ENCODE data around the gene PDE2A. TPM values are rescaled to one million over a fixed set of nuclear protein-coding genes. Genes with fewer than 3 reads are reported as not detected.

The PDE2A gene
- total RNA-seq, 5 donors from 2014 or later (not counting 1 experiment from before 2014, with no cell fraction given) = 1.1 to 6.1 (median 1.7) TPM

GRCh38 chr11:72675221-72675620 lies 999 bp upstream of the PDE2A start:
- peaks cover 17 to 69% of the 10 kb centered on the region in 2 donors for H3K27me3 Mint-ChIP-seq
- Histone ChIP-seq H3K4me1 (ENCODE audit: control insufficient read depth in 1 of 2, extremely low read depth in 1 of 2, insufficient read depth in 2 of 2, low read length in 2 of 2) (peaks cover 0 to 15% of the 10 kb centered on the region in 2 experiments), H3K9me3 (no peaks in the 10 kb centered on the region), H3K27me3 (replicated peaks in 1 of 2; ENCODE audit: control insufficient read depth in 2 of 2, extremely low read depth in 1 of 2, insufficient read depth in 2 of 2, low read length in 1 of 2) (peaks cover 6 to 84% of the 10 kb centered on the region in 2 experiments), H3K36me3 (ENCODE audit: control insufficient read depth in 2 of 2, extremely low read depth in 1 of 2, insufficient read depth in 1 of 2, low read length in 1 of 2) (no peaks in the 10 kb centered on the region), H3K27ac (ENCODE audit: low read length) (no peak overlapping the region), H3K4me3 (ENCODE audit: control insufficient read depth in 1 of 2, extremely low read depth in 1 of 2, low read length in 1 of 2) (no peak overlapping the region)
- no peak for ATAC-seq (replicated peaks in 1 of 4)
- ChIA-PET POLR2A (interaction anchor here in 1 of 2 donors (0.5 kb wide), 1 partner anchor 140 kb away, joined by 3 read pairs; no protein-coding TSS in a partner anchor), CTCF (no interaction called here)
- H3K4me1 Mint-ChIP-seq = peaks cover 11 to 13% (median 12%) of the 10 kb centered on the region in 3 donors
- H3K27ac Mint-ChIP-seq = no peak overlapping the region
- H3K4me3 Mint-ChIP-seq = no peak overlapping the region
- no peaks in the 10 kb centered on the region for H3K9me3 Mint-ChIP-seq
- H3K36me3 Mint-ChIP-seq = no peaks in the 10 kb centered on the region
- WGBS (ENCODE audit: insufficient coverage) = no CpG with 5 or more reads among the region's 2 CpGs
- DNase-seq = no peak

GRCh38 chr11:72673284-72673942 lies 809 bp downstream of the PDE2A start:
- peaks cover 17 to 82% of the 10 kb centered on the region in 2 donors for H3K27me3 Mint-ChIP-seq
- 20% methylated on average over 5 of the region's 12 CpGs for WGBS (ENCODE audit: insufficient coverage)
- H3K27ac Mint-ChIP-seq = peak overlapping the region in 1 of 2 donors; percentile 13
- ChIA-PET POLR2A (no interaction called here), CTCF (no interaction called here)
- no peaks in the 10 kb centered on the region for H3K36me3 Mint-ChIP-seq
- no peak for DNase-seq
- Histone ChIP-seq H3K27ac (ENCODE audit: low read length) (no peak overlapping the region), H3K4me3 (ENCODE audit: control insufficient read depth in 1 of 2, extremely low read depth in 1 of 2, low read length in 1 of 2) (no peak overlapping the region), H3K27me3 (replicated peaks in 1 of 2; ENCODE audit: control insufficient read depth in 2 of 2, extremely low read depth in 1 of 2, insufficient read depth in 2 of 2, low read length in 1 of 2) (peaks cover 8 to 98% of the 10 kb centered on the region in 2 experiments), H3K4me1 (ENCODE audit: control insufficient read depth in 1 of 2, extremely low read depth in 1 of 2, insufficient read depth in 2 of 2, low read length in 2 of 2) (peaks cover 0 to 18% of the 10 kb centered on the region in 2 experiments), H3K9me3 (no peaks in the 10 kb centered on the region), H3K36me3 (ENCODE audit: control insufficient read depth in 2 of 2, extremely low read depth in 1 of 2, insufficient read depth in 1 of 2, low read length in 1 of 2) (no peaks in the 10 kb centered on the region)
- H3K4me1 Mint-ChIP-seq = peaks cover 11 to 16% (median 14%) of the 10 kb centered on the region in 3 donors
- H3K9me3 Mint-ChIP-seq = no peaks in the 10 kb centered on the region
- H3K4me3 Mint-ChIP-seq = no peak overlapping the region
- no peak for ATAC-seq (replicated peaks in 1 of 4)

- peaks cover 0 to 19% of the 10 kb centered on the region in 2 experiments for H3K4me1 ChIP-seq (ENCODE audit: control insufficient read depth in 1 of 2, extremely low read depth in 1 of 2, insufficient read depth in 2 of 2, low read length in 2 of 2)
- peaks cover 8 to 100% of the 10 kb centered on the region in 2 experiments for H3K27me3 ChIP-seq (replicated peaks in 1 of 2; ENCODE audit: control insufficient read depth in 2 of 2, extremely low read depth in 1 of 2, insufficient read depth in 2 of 2, low read length in 1 of 2)
- H3K4me1 Mint-ChIP-seq = peaks cover 5 to 16% (median 12%) of the 10 kb centered on the region in 3 donors
- POLR2A ChIA-PET = no interaction called here
- CTCF ChIA-PET = interaction anchor here in 1 of 2 donors (0.6 kb wide), 1 partner anchor 12 kb away, joined by 4 read pairs; no protein-coding TSS in a partner anchor
- H3K36me3 Mint-ChIP-seq = no peaks in the 10 kb centered on the region
- WGBS (ENCODE audit: insufficient coverage) = 42% methylated on average over 3 of the region's 4 CpGs
- H3K27ac Mint-ChIP-seq = no peak overlapping the region
- H3K9me3 Mint-ChIP-seq = peaks cover 0 to under 1% (median 0%) of the 10 kb centered on the region in 3 donors
- H3K27me3 Mint-ChIP-seq = peaks cover 17 to 82% of the 10 kb centered on the region in 2 donors
- no peaks in the 10 kb centered on the region for H3K36me3 ChIP-seq (ENCODE audit: control insufficient read depth in 2 of 2, extremely low read depth in 1 of 2, insufficient read depth in 1 of 2, low read length in 1 of 2)
- DNase-seq (no peak), ATAC-seq (replicated peaks in 1 of 4) (no peak)
- H3K27ac ChIP-seq (ENCODE audit: low read length) = no peak overlapping the region
- H3K4me3 Mint-ChIP-seq = no peak overlapping the region
- H3K4me3 ChIP-seq (ENCODE audit: control insufficient read depth in 1 of 2, extremely low read depth in 1 of 2, low read length in 1 of 2) = no peak overlapping the region
- no peaks in the 10 kb centered on the region for H3K9me3 ChIP-seq
These were observed 1.5 kb downstream of the PDE2A start for GRCh38 chr11:72672597-72673238.

- Histone ChIP-seq H3K27me3 (replicated peaks in 1 of 2; ENCODE audit: control insufficient read depth in 2 of 2, extremely low read depth in 1 of 2, insufficient read depth in 2 of 2, low read length in 1 of 2) (peaks cover 6 to 98% of the 10 kb centered on the region in 2 experiments), H3K4me3 (ENCODE audit: control insufficient read depth in 1 of 2, extremely low read depth in 1 of 2, low read length in 1 of 2) (no peak overlapping the region), H3K27ac (ENCODE audit: low read length) (no peak overlapping the region), H3K36me3 (ENCODE audit: control insufficient read depth in 2 of 2, extremely low read depth in 1 of 2, insufficient read depth in 1 of 2, low read length in 1 of 2) (no peaks in the 10 kb centered on the region), H3K4me1 (ENCODE audit: control insufficient read depth in 1 of 2, extremely low read depth in 1 of 2, insufficient read depth in 2 of 2, low read length in 2 of 2) (peaks cover 0 to 10% of the 10 kb centered on the region in 2 experiments), H3K9me3 (no peaks in the 10 kb centered on the region)
- no peak overlapping the region for H3K27ac Mint-ChIP-seq
- peaks cover 0 to 8% (median 0%) of the 10 kb centered on the region in 3 donors for H3K9me3 Mint-ChIP-seq
- no peaks in the 10 kb centered on the region for H3K36me3 Mint-ChIP-seq
- ATAC-seq (replicated peaks in 1 of 4) (no peak), DNase-seq (no peak)
- peaks cover 17 to 85% of the 10 kb centered on the region in 2 donors for H3K27me3 Mint-ChIP-seq
- WGBS (ENCODE audit: insufficient coverage) = 62% methylated on average over 2 of the region's 8 CpGs
- peaks cover 5 to 11% (median 9%) of the 10 kb centered on the region in 3 donors for H3K4me1 Mint-ChIP-seq
- CTCF ChIA-PET = no interaction called here
- POLR2A ChIA-PET = interaction anchor here in 1 of 2 donors (0.5 kb wide), 1 partner anchor 154 kb away, joined by 3 read pairs; no protein-coding TSS in a partner anchor
- H3K4me3 Mint-ChIP-seq = no peak overlapping the region
These were observed 2.8 kb downstream of the PDE2A start for GRCh38 chr11:72671152-72672099.

- Mint-ChIP-seq H3K4me3 (no peak overlapping the region), H3K36me3 (no peaks in the 10 kb centered on the region), H3K4me1 (peaks cover 0 to 5% (median 2%) of the 10 kb centered on the region in 3 donors), H3K27me3 (peaks cover 17 to 85% of the 10 kb centered on the region in 2 donors), H3K9me3 (peaks cover 0 to 8% (median 0%) of the 10 kb centered on the region in 3 donors), H3K27ac (no peak overlapping the region)
- Histone ChIP-seq H3K27ac (ENCODE audit: low read length) (no peak overlapping the region), H3K36me3 (ENCODE audit: control insufficient read depth in 2 of 2, extremely low read depth in 1 of 2, insufficient read depth in 1 of 2, low read length in 1 of 2) (no peaks in the 10 kb centered on the region), H3K27me3 (replicated peaks in 1 of 2; ENCODE audit: control insufficient read depth in 2 of 2, extremely low read depth in 1 of 2, insufficient read depth in 2 of 2, low read length in 1 of 2) (peaks cover 6 to 98% of the 10 kb centered on the region in 2 experiments), H3K4me3 (ENCODE audit: control insufficient read depth in 1 of 2, extremely low read depth in 1 of 2, low read length in 1 of 2) (no peak overlapping the region), H3K9me3 (no peaks in the 10 kb centered on the region), H3K4me1 (ENCODE audit: control insufficient read depth in 1 of 2, extremely low read depth in 1 of 2, insufficient read depth in 2 of 2, low read length in 2 of 2) (peaks cover 0 to 4% of the 10 kb centered on the region in 2 experiments)
- WGBS (ENCODE audit: insufficient coverage) = no CpG with 5 or more reads among the region's 4 CpGs
- ATAC-seq (replicated peaks in 1 of 4) (no peak), DNase-seq (no peak)
- ChIA-PET CTCF (no interaction called here), POLR2A (no interaction called here)
These were observed 4.2 kb downstream of the PDE2A start for GRCh38 chr11:72670041-72670440.

- Mint-ChIP-seq H3K4me3 (no peak overlapping the region), H3K27me3 (peaks cover 15 to 85% of the 10 kb centered on the region in 2 donors), H3K9me3 (peaks cover 0 to 8% (median 0%) of the 10 kb centered on the region in 3 donors), H3K36me3 (no peaks in the 10 kb centered on the region), H3K27ac (no peak overlapping the region), H3K4me1 (peaks cover 0 to 4% (median 2%) of the 10 kb centered on the region in 3 donors)
- Histone ChIP-seq H3K27me3 (replicated peaks in 1 of 2; ENCODE audit: control insufficient read depth in 2 of 2, extremely low read depth in 1 of 2, insufficient read depth in 2 of 2, low read length in 1 of 2) (peaks cover 6 to 95% of the 10 kb centered on the region in 2 experiments), H3K4me1 (ENCODE audit: control insufficient read depth in 1 of 2, extremely low read depth in 1 of 2, insufficient read depth in 2 of 2, low read length in 2 of 2) (peaks cover 0 to 4% of the 10 kb centered on the region in 2 experiments), H3K4me3 (ENCODE audit: control insufficient read depth in 1 of 2, extremely low read depth in 1 of 2, low read length in 1 of 2) (no peak overlapping the region), H3K36me3 (ENCODE audit: control insufficient read depth in 2 of 2, extremely low read depth in 1 of 2, insufficient read depth in 1 of 2, low read length in 1 of 2) (no peaks in the 10 kb centered on the region), H3K27ac (ENCODE audit: low read length) (no peak overlapping the region), H3K9me3 (no peaks in the 10 kb centered on the region)
- CTCF ChIA-PET = no interaction called here
- ATAC-seq (replicated peaks in 1 of 4) (no peak), DNase-seq (no peak)
- POLR2A ChIA-PET = no interaction called here
- WGBS (ENCODE audit: insufficient coverage) = 45% methylated on average over 2 of the region's 8 CpGs
These were observed 4.7 kb downstream of the PDE2A start for GRCh38 chr11:72669527-72669926.
